Measurements from ENCODE around the gene CCNJ. TPM values are rescaled to one million over a fixed set of nuclear protein-coding genes. Genes with fewer than 3 reads are reported as not detected.
A peak's percentile ranks its signal among the peaks of the same experiment; 100 is the strongest.

CCNJ gene
- total and polyA plus RNA-seq, 2 of the 13 experiments (the other 11 are each of a cell fraction or from before 2014, with no cell fraction given), result 14.1 to 21.5 TPM

DNA sequence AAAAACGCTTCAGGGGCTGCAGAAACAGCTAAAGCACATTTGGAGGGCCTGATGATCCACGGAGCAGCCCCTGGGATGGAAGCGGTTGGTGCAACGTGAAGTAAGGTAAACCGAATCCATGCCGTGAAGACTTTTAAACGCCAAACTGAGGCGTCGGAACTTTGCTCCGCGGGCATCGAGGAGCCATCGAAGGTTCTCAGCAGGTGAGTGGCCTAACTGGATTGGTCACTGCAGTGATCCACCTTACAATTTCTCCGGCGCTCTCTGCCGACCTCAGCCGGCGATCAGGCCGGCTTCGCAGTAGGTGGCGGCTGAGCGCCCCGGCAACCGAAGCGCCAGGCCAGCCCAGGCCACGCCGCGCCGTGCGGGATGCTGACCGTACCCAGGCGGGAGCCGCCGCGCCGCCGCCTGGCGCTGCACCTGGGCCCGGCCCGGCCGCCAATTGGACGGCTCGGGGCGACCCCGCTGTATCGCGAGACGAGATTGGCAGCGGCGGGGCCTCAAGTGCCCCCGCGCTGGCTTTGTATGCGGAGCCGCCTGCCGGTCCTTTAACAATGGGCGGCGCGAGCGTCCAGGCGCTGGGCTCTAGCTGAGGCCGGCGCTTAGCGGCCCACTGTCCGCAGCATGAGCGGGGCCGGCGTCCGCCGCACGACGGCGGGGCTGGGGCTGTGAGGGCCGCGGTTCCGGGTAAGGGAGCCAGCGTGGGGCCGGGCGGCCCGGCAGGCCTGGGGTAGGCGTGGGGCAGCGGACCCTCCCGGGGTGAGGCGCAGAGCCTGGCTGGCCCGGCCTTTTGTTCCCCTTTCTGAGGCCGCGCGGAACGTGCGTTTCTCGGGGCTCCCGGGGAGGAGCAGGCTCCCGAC is at the start of gene CCNJ (continued):
- TF ChIP-seq, protein P1, sequence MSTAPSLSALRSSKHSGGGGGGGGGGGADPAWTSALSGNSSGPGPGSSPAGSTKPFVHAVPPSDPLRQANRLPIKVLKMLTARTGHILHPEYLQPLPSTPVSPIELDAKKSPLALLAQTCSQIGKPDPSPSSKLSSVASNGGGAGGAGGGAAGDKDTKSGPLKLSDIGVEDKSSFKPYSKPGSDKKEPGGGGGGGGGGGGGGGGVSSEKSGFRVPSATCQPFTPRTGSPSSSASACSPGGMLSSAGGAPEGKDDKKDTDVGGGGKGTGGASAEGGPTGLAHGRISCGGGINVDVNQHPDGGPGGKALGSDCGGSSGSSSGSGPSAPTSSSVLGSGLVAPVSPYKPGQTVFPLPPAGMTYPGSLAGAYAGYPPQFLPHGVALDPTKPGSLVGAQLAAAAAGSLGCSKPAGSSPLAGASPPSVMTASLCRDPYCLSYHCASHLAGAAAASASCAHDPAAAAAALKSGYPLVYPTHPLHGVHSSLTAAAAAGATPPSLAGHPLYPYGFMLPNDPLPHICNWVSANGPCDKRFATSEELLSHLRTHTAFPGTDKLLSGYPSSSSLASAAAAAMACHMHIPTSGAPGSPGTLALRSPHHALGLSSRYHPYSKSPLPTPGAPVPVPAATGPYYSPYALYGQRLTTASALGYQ (CRISPR knock-in tag; IDR thresholded peaks at IDR 0.05), result peak; percentile 69
- TF ChIP-seq ZSCAN22 (CRISPR knock-in tag; IDR thresholded peaks at IDR 0.05) (peak; percentile 49; the same call in 1 of the 2 replicates), ZNF782 (CRISPR knock-in tag; IDR thresholded peaks at IDR 0.05; ENCODE audit: borderline replicate concordance) (peak; percentile 84; the same call in 1 of the 2 replicates), DNMT1 (CRISPR knock-in tag; IDR thresholded peaks at IDR 0.05) (no peak), ZNF781 (CRISPR knock-in tag; IDR thresholded peaks at IDR 0.05; ENCODE audit: borderline replicate concordance, not compliant biosample characterization) (peak; percentile 65), ARID2 (CRISPR knock-in tag; IDR thresholded peaks at IDR 0.05; ENCODE audit: borderline replicate concordance) (peak; percentile 91), FOSL2 (CRISPR knock-in tag; IDR thresholded peaks at IDR 0.05) (no peak; the same call in 1 of the 2 replicates), HNRNPUL1 (IDR thresholded peaks at IDR 0.05; ENCODE audit: low read depth, low read length) (no peak; the same call in 1 of the 2 replicates), RAD51 (IDR thresholded peaks at IDR 0.05; ENCODE audit: borderline replicate concordance) (no peak), YY1 (IDR thresholded peaks at IDR 0.05; ENCODE audit: insufficient read depth, insufficient replicate concordance, low read depth, low read length) (peak; percentile 82), CEBPG (CRISPR knock-in tag; IDR thresholded peaks at IDR 0.05) (no peak), ZIK1 (CRISPR knock-in tag; IDR thresholded peaks at IDR 0.05; ENCODE audit: borderline replicate concordance, low read depth) (peak; percentile 87), SP140L (CRISPR knock-in tag; IDR thresholded peaks at IDR 0.05; ENCODE audit: borderline replicate concordance) (no peak), MAFF (IDR thresholded peaks at IDR 0.05; ENCODE audit: low read depth, low read length) (no peak)
- TF ChIP-seq, protein P2, sequence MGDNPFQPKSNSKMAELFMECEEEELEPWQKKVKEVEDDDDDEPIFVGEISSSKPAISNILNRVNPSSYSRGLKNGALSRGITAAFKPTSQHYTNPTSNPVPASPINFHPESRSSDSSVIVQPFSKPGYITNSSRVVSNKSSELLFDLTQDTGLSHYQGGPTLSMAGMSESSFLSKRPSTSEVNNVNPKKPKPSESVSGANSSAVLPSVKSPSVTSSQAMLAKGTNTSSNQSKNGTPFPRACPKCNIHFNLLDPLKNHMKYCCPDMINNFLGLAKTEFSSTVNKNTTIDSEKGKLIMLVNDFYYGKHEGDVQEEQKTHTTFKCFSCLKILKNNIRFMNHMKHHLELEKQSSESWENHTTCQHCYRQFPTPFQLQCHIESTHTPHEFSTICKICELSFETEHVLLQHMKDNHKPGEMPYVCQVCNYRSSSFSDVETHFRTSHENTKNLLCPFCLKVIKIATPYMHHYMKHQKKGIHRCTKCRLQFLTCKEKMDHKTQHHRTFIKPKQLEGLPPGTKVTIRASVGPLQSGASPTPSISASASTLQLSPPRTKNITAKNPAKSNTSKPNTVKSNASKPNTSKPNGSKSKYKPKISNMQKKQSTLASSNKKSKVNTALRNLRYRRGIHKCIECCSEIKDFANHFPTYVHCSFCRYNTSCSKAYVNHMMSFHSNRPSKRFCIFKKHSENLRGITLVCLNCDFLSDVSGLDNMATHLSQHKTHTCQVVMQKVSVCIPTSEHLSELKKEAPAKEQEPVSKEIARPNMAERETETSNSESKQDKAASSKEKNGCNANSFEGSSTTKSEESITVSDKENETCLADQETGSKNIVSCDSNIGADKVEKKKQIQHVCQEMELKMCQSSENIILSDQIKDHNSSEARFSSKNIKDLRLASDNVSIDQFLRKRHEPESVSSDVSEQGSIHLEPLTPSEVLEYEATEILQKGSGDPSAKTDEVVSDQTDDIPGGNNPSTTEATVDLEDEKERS (CRISPR knock-in tag; IDR thresholded peaks at IDR 0.05), result peak; percentile 65; the same call in 1 of the 2 replicates
- TF ChIP-seq, protein P3, sequence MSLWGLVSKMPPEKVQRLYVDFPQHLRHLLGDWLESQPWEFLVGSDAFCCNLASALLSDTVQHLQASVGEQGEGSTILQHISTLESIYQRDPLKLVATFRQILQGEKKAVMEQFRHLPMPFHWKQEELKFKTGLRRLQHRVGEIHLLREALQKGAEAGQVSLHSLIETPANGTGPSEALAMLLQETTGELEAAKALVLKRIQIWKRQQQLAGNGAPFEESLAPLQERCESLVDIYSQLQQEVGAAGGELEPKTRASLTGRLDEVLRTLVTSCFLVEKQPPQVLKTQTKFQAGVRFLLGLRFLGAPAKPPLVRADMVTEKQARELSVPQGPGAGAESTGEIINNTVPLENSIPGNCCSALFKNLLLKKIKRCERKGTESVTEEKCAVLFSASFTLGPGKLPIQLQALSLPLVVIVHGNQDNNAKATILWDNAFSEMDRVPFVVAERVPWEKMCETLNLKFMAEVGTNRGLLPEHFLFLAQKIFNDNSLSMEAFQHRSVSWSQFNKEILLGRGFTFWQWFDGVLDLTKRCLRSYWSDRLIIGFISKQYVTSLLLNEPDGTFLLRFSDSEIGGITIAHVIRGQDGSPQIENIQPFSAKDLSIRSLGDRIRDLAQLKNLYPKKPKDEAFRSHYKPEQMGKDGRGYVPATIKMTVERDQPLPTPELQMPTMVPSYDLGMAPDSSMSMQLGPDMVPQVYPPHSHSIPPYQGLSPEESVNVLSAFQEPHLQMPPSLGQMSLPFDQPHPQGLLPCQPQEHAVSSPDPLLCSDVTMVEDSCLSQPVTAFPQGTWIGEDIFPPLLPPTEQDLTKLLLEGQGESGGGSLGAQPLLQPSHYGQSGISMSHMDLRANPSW (CRISPR knock-in tag; IDR thresholded peaks at IDR 0.05; ENCODE audit: borderline replicate concordance), result no peak
- TF ChIP-seq, protein P4, sequence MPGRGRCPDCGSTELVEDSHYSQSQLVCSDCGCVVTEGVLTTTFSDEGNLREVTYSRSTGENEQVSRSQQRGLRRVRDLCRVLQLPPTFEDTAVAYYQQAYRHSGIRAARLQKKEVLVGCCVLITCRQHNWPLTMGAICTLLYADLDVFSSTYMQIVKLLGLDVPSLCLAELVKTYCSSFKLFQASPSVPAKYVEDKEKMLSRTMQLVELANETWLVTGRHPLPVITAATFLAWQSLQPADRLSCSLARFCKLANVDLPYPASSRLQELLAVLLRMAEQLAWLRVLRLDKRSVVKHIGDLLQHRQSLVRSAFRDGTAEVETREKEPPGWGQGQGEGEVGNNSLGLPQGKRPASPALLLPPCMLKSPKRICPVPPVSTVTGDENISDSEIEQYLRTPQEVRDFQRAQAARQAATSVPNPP (CRISPR knock-in tag; IDR thresholded peaks at IDR 0.05), result peak; percentile 96
- TF ChIP-seq, protein P5, sequence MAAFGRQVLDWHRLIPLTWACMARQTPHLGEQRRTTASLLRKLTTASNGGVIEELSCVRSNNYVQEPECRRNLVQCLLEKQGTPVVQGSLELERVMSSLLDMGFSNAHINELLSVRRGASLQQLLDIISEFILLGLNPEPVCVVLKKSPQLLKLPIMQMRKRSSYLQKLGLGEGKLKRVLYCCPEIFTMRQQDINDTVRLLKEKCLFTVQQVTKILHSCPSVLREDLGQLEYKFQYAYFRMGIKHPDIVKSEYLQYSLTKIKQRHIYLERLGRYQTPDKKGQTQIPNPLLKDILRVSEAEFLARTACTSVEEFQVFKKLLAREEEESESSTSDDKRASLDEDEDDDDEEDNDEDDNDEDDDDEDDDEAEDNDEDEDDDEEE (CRISPR knock-in tag; IDR thresholded peaks at IDR 0.05), result peak; percentile 81; the same call in 1 of the 2 replicates

Measured in HepG2 (cell line).